Breast epithelium (tissue), 3 donors: Measurements from ENCODE around the gene BTBD1.

Experiments
- CTCF ChIP-seq, 3 donors: fragments of 450-650 bp; IDR thresholded peaks; one replicate each; pipeline ENCODE4 v1.5.1; 2016 to 2017; ENCODE audit warnings: antibody characterized with exemption in 3 of 3, mild to moderate bottlenecking in 3 of 3, moderate library complexity in 3 of 3
- POLR2A ChIP-seq: fragments of 450-650 bp; IDR thresholded peaks from one replicate; pipeline ENCODE4 v1.6.1; 2016; ENCODE audit warnings: antibody characterized with exemption, mild to moderate bottlenecking, moderate library complexity
- POLR2AphosphoS5 ChIP-seq, 3 donors: sonication (generic); formaldehyde crosslinking; IDR thresholded peaks; one replicate each; pipeline ENCODE4 v1.6.1; 2017; ENCODE audit warnings: antibody characterized with exemption in 3 of 3

GRCh38 chr15:82969353-82969752 lies 97.7 kb downstream of the BTBD1 start:
- no peak for TF ChIP-seq CTCF (IDR thresholded peaks at IDR 0.05)
- TF ChIP-seq POLR2AphosphoS5 (IDR thresholded peaks at IDR 0.05): no peak
- TF ChIP-seq POLR2A: no peak
